Epithelial cell of esophagus (primary cell): ENCODE measurements around the gene GYPC.

Experiments used
- DNase-seq: peaks from one replicate; pipeline ENCODE4 v3.0.0; 2010; ENCODE audit warnings: low read depth
- H3K4me3 ChIP-seq: 2 replicates; pipeline ENCODE4 v1.5.1; 2011; ENCODE audit warnings: mild to moderate bottlenecking, low read length, control low read depth
- TF ChIP-seq, protein P1 (sequence below): IDR thresholded peaks from 2 replicates; pipeline ENCODE4 v1.5.1; 2011; ENCODE audit warnings: low read depth, mild to moderate bottlenecking, low read length, control low read depth, inconsistent platforms; ENCODE audit not compliant: insufficient read depth; ENCODE audit errors: missing control alignments

GYPC gene

GRCh38 chr2:126720638-126721037 is 64.7 kb downstream of the GYPC start:
- H3K4me3 ChIP-seq: no peak overlapping the region
- DNase-seq: no peak
- TF ChIP-seq, protein P1, sequence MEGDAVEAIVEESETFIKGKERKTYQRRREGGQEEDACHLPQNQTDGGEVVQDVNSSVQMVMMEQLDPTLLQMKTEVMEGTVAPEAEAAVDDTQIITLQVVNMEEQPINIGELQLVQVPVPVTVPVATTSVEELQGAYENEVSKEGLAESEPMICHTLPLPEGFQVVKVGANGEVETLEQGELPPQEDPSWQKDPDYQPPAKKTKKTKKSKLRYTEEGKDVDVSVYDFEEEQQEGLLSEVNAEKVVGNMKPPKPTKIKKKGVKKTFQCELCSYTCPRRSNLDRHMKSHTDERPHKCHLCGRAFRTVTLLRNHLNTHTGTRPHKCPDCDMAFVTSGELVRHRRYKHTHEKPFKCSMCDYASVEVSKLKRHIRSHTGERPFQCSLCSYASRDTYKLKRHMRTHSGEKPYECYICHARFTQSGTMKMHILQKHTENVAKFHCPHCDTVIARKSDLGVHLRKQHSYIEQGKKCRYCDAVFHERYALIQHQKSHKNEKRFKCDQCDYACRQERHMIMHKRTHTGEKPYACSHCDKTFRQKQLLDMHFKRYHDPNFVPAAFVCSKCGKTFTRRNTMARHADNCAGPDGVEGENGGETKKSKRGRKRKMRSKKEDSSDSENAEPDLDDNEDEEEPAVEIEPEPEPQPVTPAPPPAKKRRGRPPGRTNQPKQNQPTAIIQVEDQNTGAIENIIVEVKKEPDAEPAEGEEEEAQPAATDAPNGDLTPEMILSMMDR: no peak

GRCh38 chr2:126722081-126722480 is 66.1 kb downstream of the GYPC start:
- no peak for DNase-seq
- TF ChIP-seq, protein P1: no peak
- H3K4me3 ChIP-seq: no peak overlapping the region

- TF ChIP-seq, protein P1: no peak
- H3K4me3 ChIP-seq: no peak overlapping the region
- no peak for DNase-seq
Observed at GRCh38 chr2:126722546-126722945, 66.6 kb downstream of the GYPC start.

DNA sequence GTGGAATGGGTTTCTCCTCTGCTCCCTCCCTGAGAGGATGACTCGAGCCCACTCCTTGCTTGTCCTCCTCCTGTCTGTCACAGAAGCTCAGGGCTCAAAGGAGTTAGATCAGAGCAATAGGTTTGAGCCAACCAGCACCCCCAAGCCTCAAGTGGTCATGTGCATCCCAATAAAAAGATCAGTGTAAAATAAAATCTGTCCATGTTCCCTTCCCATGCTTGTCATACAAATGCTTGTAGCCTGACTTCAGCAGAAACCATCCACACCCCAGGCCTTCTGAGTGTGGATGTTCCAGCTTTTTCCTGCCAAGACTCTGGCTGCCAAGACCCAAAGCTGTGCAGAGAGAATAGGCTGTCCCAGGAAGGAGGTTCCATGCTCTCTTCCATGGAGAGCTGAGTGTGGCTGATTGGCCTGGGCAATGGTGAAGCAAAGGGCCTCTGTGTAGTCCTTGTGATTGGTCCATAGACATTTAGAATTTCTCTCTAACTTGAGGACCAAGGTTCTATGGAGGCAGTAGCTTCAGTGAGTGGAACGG is 67.4 kb downstream of the GYPC start:
- no peak overlapping the region for H3K4me3 ChIP-seq
- DNase-seq: no peak
- TF ChIP-seq, protein P1: no peak

- DNase-seq: no peak
- TF ChIP-seq, protein P1: no peak
- H3K4me3 ChIP-seq: no peak overlapping the region
Observed at GRCh38 chr2:126725580-126725979, 69.6 kb downstream of the GYPC start.

GRCh38 chr2:126729896-126730295 is 73.9 kb downstream of the GYPC start:
- DNase-seq: no peak
- TF ChIP-seq, protein P1: no peak
- H3K4me3 ChIP-seq: no peak overlapping the region

GRCh38 chr2:126730655-126731054 is 74.7 kb downstream of the GYPC start:
- H3K4me3 ChIP-seq: no peak overlapping the region
- TF ChIP-seq, protein P1: no peak
- DNase-seq: no peak
